ENCODE measurements around the gene CD180. TPM values are rescaled to one million over a fixed set of nuclear protein-coding genes. Genes with fewer than 3 reads are reported as not detected.

Gene CD180
- total RNA-seq, 1 donor from 2014 or later = 0.65 TPM

DNA sequence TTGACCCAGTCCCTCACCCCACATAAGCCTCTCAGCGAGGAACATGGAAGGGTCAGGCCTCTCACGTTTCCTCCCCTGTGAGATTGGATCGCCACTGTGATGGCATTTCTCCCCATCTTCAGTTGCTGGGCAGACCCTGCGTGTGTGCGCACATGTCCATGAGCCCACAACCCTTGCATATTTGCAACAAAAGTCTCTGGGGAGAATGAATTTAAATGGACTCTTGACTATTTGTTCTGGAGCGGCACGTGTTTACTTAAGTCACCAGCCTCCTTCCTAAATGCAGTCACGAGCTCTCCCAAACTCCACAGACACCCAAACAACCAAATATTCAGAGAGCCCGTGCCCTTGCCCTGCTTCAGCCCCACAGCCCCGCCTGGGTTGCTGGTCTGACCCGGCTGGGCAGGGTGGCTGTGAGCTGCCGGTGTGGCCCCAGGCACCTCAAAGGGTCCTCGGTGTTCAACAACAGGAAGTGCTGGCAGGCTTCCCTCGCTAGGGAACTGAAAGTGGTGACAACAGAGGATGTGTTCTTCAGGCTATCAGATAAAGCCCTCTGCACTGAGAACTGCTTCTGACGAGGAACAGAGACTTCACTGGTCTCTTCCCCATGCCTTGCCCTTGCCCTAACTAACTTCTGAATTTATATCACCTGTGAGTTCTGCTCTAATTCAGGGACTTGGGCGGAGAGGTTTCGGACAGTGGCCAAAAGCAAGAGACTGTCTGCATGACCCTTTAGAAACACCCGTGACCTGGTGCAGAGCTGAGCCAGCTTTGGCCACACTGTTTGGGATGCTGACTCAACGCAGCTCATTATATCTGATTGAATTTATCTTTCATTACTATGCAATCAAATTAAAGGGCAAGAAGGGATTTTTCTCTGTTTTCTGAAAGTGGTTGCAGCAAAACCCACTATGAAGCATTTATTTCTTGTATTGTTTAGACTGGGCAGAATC is 19.2 kb upstream of the CD180 start:
- DNase-seq = peak; percentile 94
- intact Hi-C loops (cut with DNase I) = no loop called here
- peak; percentile 95 for ATAC-seq (ENCODE audit: poor library complexity)

DNA sequence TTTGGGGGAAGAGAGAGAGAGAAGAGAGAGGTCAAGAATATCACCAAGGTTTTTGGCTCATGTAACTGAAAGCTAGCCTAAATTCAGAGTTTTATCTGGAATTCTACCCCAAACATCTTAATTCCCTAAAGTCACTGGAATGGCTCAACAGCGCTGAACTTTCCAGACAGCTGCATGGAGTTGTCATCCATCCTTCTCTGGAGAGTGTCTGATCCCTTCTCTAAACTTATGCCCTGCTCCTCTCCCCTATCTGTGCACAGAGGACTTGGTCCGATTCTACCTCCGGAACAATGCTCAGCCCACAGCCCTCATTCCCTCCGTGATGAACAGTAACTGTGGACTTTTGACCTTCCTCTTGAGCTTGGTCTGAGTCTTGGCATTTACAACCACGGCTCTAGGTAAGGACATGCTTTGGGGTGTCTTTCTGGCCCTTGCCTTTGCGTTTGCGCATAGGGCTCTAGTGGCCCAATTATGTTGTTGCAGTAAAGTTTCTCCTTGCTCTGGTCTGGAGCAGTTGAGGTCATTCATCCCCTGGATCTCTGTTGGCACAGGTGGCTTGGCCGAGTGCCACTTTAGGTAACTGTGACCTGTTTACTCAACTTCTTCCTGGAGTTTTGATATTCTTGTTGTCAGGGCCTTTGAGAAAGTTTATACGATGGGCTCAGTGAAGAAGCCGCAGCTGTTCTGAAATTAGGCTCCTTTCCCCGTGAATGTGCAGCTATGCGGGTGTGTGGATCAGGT is 18.3 kb upstream of the CD180 start:
- intact Hi-C loops (cut with DNase I) = no loop called here
- peak; percentile 45 for ATAC-seq (ENCODE audit: poor library complexity)

DNA sequence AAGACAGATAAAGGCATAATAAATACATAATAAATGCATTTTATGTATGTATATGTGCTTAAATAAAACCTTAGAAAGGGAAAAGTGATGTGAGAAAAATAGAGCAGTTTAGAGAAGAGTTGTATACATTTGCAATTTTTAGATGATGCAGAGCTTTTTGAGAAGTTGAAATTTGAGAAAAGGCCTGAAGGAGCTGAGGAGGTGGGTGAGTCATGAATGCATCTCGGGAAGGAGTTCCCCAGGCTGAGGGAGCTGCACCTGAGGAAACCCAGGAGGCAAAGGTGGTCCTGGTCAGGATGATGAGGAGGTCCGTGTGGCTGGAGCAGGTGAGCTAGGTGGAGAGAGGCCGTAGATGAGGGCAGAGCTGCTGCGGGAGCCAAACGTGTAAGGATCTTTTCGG is 17.4 kb upstream of the CD180 start:
- intact Hi-C loops (cut with DNase I) = no loop called here
- DNase-seq (no peak), ATAC-seq (ENCODE audit: poor library complexity) (no peak)

More for the DNA sequence above, 18.3 kb upstream of the CD180 start:
- no peak for DNase-seq

DNA sequence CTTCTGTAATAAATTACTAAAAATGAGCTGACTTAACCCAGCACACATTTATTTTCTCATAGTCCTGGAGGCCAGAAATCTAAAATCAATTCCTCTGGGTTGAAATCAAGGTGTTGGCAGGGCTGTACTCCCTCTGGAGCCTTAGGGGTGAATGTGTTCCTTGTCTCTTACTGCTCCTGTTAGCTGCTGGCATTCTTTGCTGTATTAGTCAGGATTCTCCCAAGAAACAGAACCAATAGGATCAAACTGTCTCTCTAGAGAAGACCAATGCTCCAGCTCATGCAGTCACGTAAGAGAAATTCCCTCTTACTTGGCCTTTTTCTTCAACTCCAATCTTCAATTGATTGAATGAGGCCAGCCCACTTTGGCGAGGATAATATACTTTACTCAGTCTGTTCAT is 15.3 kb upstream of the CD180 start:
- ATAC-seq (ENCODE audit: poor library complexity) (no peak), DNase-seq (no peak)
- intact Hi-C loops (cut with DNase I) = no loop called here

DNA sequence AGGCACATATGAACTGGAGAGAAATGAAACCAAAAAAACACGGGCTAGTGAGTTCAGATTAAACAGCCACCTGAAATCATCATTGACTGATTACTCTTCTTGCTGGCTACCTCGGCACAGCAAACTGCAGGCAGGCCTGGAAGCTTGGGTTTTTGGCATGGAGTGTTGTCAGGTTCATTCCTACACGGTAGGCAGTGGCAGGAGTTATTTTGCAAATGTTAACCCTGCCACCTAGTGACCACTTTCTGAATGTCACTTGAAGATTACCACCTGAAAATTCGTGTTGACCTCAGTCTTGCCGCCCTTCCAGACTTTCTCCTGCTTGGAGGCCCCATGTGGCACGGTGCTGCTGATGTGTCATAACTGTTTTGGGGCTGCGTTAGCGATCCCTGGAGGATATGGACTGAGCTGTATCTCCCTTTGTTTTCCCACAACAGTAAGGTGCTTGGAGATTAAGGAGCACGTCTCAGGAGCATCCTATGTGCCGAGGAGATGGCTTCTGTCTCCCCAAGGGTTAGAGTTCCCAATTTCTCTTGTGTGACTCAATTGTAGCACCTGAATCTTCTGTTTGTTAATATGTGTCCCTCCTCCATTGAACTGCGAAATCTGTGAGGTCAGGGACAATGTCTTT is 12.7 kb upstream of the CD180 start:
- intact Hi-C loops (cut with DNase I) = loop anchor here (5.0 to 10.0 kb wide), 2 partner anchors 42 to 204 kb away; no protein-coding TSS in a partner anchor
- peak; percentile 83 for ATAC-seq (ENCODE audit: poor library complexity)
- no peak for DNase-seq

DNA sequence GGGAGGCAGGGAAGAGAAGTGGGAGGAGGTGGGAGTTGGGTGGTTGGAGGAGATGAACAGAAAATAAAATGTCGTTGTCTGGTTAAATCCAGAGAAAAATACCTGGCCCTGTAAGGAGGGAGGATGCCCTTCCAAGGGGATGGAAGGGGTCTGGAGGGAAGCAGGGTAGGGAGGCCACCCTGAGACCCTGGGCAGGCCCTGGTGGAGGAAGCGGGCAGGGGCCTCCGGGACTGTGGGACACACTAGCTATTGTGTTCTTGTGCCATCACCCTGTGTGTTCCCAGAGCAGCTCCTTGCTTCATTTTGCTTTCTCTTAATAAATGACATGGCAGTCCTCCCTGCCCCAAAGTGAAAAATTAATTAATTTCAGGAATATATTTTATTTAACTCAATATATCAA is 11.8 kb upstream of the CD180 start:
- DNase-seq = no peak
- ATAC-seq (ENCODE audit: poor library complexity) = no peak
- intact Hi-C loops (cut with DNase I) = loop anchor here (5.0 to 10.0 kb wide), 2 partner anchors 41 to 204 kb away; no protein-coding TSS in a partner anchor

DNA sequence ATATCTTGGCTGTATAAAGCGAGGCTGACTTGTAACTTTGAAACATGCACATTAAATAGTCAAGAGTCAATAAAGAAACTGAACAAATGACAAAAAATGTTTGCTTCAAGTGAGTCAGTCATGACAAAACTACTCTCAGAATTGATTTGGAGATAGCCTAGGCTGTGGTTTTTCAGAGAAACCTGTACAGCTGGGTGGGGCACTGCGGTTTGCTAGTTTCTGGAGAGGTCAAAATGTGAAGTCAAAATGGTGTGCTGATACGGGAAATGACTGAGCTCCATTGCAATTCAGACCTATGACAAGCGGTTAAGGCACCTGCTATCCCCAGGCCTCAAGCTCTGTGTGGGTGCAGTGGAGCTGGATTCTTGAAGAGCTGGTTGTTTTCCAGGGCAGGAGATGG is 10.3 kb upstream of the CD180 start:
- intact Hi-C loops (cut with DNase I) = loop anchor here (5.0 to 10.0 kb wide), 2 partner anchors 40 to 202 kb away; no protein-coding TSS in a partner anchor
- ATAC-seq (ENCODE audit: poor library complexity) (no peak), DNase-seq (no peak)

DNA sequence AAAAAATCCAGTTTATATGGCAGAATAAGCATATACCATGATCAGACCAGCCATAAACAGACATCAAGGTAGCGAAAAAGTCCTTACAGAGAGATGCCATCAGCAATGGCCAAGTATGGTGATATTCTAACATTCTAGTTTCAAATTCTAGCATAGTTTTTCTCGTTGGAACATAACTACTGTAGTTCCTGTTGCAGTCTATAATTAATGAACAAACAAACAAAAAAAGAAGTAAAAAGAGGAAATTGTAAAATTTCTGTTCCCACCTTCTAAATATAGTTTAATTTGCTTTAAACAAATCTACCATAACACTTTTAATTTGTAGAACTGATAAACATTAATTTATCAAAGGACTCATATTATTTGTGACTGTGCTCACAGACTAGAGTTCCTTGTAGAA is 9.9 kb upstream of the CD180 start:
- intact Hi-C loops (cut with DNase I) = loop anchor here (5.0 to 10.0 kb wide), 2 partner anchors 39 to 202 kb away; no protein-coding TSS in a partner anchor
- ATAC-seq (ENCODE audit: poor library complexity) = no peak
- no peak for DNase-seq

DNA sequence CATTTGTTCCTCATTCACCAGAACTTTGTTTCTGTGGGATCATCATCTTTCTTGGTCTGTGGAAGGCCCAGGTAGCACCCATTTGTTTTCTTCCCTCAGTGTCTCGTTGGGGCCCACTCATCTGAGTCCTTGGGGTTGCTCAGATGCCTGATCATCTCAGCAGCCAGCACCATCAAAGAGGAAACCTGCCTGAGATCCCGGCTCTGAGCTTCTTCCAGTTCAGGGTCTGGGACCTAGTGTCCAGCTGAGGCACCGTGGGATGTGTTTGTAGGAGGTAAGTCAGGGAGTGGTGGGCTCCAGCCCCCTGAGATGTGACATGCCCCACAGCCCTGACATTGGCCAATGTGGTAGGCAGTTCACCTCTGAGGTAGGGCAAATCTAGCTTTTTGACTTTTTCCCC is 9.4 kb upstream of the CD180 start:
- intact Hi-C loops (cut with DNase I) = loop anchor here (5.0 to 10.0 kb wide), 2 partner anchors 39 to 201 kb away; no protein-coding TSS in a partner anchor
- DNase-seq (no peak), ATAC-seq (ENCODE audit: poor library complexity) (no peak)

DNA sequence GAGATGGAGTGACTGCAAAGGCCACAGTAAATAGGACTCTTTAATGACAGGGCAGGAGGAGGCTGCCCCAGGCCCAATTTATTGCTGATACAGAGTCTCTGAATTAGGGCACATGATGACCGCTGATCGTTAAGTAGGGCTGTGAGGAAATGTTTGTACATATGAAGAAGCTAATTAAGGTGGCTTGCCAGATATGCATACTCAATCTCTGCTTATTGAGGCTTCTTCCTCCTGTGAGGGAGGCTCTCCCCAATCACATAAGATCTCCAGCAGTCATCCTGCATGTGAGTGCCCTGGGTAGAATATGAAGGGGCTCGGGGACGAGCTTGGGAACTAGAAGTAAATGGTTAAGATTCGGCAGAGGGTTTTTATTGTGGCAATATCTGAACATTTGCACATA is 8.2 kb upstream of the CD180 start:
- intact Hi-C loops (cut with DNase I) = loop anchor here (5.0 to 10.0 kb wide), 2 partner anchors 38 to 200 kb away; no protein-coding TSS in a partner anchor

DNA sequence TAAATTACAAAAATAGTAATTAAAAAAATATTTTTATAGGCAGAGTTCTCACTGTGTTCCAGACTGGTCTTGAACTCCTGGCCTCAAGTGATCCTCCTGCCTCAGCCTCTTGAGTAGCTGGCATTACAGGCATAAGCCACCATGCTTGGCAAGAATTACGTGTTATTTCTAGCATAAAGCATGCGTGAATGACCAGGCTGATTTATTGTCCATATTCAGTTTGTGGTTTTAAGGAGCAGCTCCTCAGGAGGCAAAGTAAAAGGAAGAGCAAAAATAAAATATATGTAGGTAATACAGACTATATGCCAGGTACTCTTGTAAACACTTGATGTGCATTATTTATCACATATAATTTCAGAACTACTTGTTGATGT is 7.1 kb upstream of the CD180 start:
- ATAC-seq (ENCODE audit: poor library complexity) (no peak), DNase-seq (no peak)
- intact Hi-C loops (cut with DNase I) = loop anchor here (10.0 kb wide), 1 partner anchor 199 kb away; no protein-coding TSS in a partner anchor

More for the DNA sequence above, 8.2 kb upstream of the CD180 start:
- ATAC-seq (ENCODE audit: poor library complexity) (no peak), DNase-seq (no peak)

DNA sequence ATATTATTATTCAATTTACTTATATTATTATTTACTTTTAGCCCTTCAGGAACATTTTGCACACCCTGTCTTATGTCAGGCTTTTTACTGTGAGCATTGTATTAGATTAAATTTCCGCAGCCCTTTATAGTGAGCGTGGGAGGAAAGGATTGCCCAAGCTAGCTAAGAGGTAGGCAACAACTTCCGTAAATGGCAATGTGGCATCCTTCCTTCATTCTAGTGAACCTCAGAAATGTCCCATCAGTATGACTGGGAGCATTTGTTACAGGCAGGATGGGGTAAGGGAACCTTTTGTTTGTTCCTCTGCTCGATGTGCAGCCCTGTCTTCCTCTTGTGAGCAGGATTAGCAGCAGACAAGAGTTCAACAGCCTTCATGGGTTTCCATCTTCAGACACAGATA is 6.2 kb upstream of the CD180 start:
- DNase-seq = no peak
- intact Hi-C loops (cut with DNase I) = loop anchor here (10.0 kb wide), 1 partner anchor 198 kb away; no protein-coding TSS in a partner anchor
- peak; percentile 17 for ATAC-seq (ENCODE audit: poor library complexity)

DNA sequence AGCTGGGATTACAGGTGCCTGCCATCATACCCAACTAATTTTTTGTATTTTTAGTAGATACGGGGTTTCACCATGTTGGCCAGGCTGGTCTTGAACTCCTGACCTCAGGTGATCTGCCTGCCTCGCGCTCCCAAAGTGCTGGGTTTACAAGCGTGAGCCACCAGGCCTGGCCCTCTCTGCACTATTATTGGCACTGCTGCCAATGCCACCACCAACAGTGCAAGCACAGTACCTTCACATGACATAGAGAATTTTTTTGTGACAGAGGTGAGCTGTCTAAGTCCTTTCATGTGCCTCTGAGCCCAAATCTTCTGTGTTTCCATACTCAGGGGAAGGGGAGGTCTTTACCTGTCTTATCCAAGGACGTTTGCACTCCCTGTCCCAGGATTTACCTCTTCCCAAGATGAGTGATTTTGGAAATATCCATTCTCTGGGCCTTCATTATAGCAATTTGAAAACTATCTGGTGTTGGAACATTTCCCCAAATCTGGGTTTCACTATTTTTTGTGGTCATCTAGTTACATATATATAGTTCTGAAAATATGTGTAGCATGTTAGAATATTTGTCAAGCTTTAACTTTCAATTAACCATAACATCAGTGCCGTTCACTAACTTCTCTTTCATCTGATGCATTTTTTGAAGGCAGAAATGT is 5.4 kb upstream of the CD180 start:
- DNase-seq (no peak), ATAC-seq (ENCODE audit: poor library complexity) (no peak)
- intact Hi-C loops (cut with DNase I) = loop anchor here (10.0 kb wide), 1 partner anchor 197 kb away; no protein-coding TSS in a partner anchor

DNA sequence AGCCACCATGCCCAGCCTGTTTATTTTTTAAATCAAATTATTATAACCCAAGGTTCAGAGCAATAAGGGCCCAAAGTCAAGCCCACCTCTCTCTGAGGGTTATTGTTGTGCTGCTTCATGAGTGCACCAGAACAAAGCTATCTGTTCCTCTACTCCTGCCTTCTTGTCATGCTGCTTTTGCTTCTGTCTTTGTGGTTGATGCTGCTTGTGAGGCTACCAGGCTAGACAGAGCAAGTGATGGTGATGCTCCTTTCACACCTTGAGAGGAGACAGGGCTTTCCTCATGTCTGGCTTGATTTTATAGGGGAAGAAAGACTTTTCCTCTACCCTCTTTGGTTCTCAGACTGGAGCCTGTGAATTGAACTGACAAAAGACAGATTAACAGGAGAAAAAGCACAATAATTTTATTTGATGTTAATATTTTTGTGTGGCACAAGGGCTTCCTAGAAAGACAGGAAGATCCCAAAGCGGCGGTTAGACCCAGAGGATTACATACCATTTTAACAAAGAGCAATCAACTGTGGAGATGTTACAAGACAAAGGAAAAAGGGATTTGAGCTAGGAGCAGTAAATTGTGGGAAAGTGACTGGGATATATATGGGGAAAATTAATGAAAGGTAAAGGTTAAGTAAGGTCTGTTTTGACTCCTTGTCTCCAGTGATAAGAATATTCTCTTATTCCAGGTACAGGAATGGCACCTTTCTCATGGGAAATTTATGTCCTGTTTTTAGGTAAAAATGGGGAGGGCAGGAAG is 4.4 kb upstream of the CD180 start:
- DNase-seq = no peak
- no peak for ATAC-seq (ENCODE audit: poor library complexity)
- intact Hi-C loops (cut with DNase I) = loop anchor here (10.0 kb wide), 1 partner anchor 196 kb away; no protein-coding TSS in a partner anchor

DNA sequence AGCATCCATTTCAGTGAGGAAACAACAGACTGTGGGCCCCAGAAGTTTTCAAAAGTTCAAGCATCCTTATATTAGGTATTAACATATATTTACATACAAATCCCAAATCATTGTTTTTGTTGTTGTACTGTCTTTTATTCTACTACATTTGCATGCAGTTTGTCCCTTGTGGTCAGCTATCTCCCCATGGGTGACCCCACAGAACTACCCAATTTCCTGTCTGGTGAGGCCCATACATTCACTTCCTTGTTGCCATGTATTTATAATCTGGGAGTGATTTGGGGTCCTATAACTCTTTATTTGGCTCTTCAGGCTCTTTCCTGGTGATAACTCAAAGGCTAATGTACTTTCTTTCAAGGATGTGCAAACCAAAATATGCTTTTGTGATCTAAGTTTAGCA is 3.3 kb upstream of the CD180 start:
- ATAC-seq (ENCODE audit: poor library complexity) (no peak), DNase-seq (no peak)
- intact Hi-C loops (cut with DNase I) = loop anchor here (10.0 kb wide), 1 partner anchor 195 kb away; no protein-coding TSS in a partner anchor

DNA sequence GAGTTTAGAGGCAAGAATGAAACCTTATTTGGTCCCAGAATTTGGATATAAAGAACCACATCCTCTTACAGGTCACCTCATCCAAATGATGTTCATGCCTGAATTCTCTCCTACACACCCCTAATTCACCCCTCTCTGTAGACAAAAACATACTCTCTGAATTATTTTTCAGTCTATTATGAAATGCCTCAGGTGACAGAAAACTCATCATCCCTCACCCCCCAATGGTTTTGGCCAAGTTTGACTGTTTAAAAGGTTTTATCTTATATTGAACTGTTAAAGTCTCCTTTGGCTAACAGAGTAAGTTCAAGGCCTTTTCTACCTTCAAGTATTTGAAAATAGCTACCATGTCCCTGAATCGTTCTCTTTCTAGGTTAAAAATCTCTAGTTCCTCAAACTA is 2.3 kb upstream of the CD180 start:
- ATAC-seq (ENCODE audit: poor library complexity) (no peak), DNase-seq (no peak)
- intact Hi-C loops (cut with DNase I) = no loop called here

DNA sequence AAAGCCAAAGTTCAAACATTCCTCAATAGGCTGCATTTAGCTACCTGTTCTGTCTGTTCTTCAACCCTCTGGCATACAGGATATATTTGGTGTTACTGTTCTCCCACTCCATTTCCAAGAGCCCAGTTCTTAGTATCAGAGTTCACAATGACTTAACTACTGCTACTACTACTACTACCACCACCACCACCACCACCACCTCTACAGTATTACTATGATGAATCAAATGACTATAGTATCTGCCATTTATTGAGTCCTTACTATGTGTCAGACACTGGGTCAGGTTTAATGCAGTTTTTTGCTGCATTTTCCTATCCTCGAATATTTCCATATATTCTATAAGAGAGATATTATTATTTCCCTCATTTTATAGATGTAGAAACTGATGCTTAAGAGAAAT is 937 bp upstream of the CD180 start:
- intact Hi-C loops (cut with DNase I) = no loop called here
- DNase-seq = no peak
- no peak for ATAC-seq (ENCODE audit: poor library complexity)

Data from Right ventricle myocardium superior (tissue), 1 donor.